Activated CD8-positive, alpha-beta memory T cell treated with anti-CD3 and anti-CD28 coated beads, Interleukin-2, amount 50 U/mL, for 24 hours (primary cell): Measurements from ENCODE around the gene IQCC.

ENCODE experiments used
- DNase-seq: peaks from one replicate; pipeline ENCODE4 v3.0.0-alpha.2; 2020; ENCODE audit errors: extremely low read depth

IQCC gene

DNA sequence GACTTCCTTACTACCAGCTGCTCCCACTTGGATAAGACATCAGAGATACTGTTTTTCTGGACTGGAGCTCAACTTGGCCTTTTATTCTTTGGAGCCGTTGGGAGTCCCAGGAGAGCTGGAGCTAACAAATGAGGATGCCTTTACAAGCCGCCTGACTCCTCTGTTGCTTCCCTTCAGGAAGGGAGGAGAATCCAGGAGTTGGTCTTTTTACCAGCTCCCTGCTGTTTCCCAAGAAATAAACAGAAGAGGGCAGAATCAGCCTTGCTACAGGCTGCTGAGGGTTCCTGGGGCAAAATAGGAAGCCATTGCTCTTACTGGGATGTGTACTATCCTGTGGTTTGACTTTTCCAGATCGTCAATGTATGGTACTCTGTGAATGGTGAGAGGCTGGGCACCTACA, 18.2 kb downstream of the IQCC start:
- DNase-seq: no peak

- DNase-seq: no peak
Observed at GRCh38 chr1:32224285-32224684, 18.8 kb downstream of the IQCC start.

- DNase-seq: no peak
Observed at GRCh38 chr1:32228771-32229170, 23.3 kb downstream of the IQCC start.

- no peak for DNase-seq
Observed at GRCh38 chr1:32231843-32232432, 26.5 kb downstream of the IQCC start.

DNA sequence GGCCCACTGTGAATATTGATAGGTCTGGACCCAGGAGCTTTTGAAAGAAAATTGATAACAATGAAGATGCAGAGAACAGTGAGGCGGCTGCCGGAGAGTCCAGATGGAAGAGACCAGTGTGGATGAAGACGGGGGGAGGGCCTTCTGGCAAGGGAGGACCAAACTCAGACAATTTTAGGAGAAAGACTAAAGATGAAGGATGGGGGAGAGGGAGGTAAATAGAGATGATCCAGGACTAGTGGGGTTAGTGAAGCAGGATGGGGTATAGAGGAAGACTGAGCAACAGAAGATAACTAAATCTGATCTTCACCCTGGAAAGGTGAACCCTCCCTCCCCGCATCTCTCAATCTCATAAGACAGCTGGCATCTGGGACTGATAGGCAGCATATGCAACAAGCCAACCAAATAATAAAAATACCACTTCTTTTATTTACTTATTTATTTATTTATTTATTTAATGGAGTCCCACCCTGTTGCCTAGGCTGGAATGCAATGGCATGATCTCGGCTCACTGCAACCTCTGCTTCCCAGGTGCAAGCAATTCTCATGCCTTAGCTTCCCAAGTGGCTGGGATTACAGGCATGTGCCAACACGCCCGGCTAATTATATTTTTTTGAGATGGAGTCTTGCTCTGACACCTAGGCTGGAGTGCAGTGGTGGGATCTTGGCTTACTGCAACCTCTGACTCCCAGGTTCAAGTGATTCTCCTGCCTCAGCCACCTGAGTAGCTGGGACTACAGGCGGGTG, 27.3 kb downstream of the IQCC start:
- no peak for DNase-seq

DNA sequence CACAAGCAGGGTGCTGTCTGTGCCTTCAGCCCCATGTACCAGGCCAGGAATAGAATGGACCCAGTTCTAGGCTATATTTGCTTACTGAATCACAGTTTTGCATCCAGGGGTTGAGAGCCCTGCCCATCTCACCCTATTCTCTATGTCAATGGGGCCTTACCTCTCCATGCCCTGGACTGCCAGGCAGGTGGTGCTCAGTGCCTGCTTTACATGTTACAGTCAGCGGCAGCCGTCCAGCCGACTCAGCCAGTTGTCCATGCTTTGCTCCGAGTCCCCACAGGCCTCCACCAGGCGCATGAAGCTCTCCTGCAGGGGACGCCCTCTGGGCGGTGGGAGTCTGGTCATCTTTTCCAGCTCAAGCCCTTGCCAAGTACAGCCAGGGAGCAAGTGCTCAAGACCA, 29.3 kb downstream of the IQCC start:
- no peak for DNase-seq

DNA sequence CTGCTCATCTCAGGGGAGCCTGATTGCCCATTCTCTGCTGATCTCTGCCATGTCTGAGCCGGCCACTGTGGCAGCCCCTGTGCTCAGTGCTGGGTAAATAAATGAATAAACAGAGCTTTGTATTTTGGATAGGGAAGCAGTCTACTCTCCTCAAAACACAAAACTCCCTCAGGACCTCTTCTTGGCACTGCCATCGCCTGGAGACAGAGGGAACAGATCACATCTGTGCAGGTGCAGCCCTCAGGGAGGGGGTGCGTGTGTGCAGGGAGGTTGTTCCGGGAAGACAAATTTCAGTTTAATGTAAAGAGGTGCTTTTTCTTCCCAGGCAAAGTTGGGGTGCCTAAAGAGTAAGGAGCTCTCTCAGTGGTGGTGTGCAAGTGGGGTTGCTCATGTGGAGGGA, 33.9 kb downstream of the IQCC start:
- DNase-seq: no peak

- DNase-seq: no peak
Observed at GRCh38 chr1:32239790-32240139, 34.3 kb downstream of the IQCC start.

- no peak for DNase-seq
Observed at GRCh38 chr1:32240140-32240951, 34.9 kb downstream of the IQCC start.

DNA sequence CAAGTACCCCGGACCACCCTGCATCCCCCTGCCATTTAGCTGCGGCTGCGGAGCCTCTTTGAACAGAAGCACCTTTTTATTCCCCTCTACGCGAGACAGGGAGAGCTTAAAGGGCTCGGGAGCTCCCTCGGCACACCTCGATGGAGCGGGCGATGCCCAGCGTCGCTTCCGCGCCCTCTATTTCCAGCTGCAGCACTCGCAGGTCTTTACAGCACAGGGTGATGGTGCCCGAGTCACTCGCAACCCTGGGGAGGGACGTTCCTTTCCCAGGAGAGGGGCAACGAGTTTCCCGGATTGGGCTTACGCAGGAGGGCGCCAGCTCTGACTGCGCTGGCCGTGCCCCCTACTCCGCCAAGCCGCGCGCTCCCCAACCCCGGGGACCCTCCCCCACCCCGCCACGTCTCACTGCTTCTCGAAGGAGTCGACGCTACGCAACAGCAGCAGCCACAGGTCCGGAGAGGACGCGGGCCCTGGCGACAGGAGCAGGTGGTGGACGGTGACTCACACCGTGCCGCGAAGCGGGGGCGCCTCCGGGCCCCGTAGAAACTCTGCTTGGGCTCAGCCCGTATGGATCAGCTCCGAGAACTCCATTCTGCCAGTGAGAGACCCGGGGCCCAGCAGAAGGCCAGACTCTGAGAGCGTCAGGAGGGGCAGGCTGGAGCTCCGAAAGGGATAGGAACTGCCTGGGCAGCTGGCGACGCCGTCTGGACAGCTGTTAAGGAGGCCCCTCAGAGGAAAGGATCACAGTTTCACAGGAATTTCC, 35.7 kb downstream of the IQCC start:
- DNase-seq: no peak

- DNase-seq: no peak
Observed at GRCh38 chr1:32242341-32242851, 36.9 kb downstream of the IQCC start.

- DNase-seq: no peak
Observed at GRCh38 chr1:32246888-32247273, 41.4 kb downstream of the IQCC start, which contains the start of gene FAM167B. Gene FAM167B (plus strand): TSS chr1:32247222. CDS start chr1:32247422, 200 bp downstream.

- no peak for DNase-seq
Observed at GRCh38 chr1:32247452-32247851, 42.0 kb downstream of the IQCC start.

DNA sequence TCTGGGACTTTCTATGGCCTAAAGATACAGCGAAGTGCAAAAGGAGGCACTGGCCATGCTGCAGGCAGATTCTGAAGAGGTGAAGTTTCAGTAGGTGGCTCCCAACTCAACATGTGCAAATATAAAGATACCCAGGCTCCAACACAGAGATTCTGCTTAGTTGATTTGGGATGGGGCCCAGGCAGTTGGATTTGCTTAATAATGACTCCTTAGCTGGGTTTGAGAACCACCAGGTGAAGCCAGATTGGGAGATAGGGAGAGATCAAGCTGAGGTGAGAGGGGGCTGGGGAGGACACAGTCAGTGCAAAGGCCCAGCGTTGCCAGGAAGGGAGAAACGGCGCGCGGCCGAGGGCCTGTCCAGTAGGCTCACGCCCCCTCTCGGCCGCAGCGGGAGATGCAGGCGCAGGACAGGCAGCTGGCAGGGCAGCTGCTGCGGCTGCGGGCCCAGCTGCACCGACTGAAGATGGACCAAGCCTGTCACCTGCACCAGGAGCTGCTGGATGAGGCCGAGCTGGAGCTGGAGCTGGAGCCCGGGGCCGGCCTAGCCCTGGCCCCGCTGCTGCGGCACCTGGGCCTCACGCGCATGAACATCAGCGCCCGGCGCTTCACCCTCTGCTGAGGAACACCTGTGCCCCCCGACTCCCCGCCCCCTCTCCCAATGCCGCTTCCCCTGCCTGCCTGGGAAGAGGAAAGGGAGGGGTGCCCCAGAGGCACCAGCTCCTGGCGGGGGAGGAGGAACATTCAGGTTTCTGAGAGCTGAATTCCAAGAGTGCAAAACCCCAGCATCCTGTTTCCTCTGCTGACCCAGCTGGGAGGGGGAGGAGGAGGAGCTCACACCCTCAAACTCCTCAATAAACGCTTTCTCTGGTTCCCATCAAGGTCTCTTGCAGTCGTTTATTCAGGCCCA, 42.8 kb downstream of the IQCC start:
- DNase-seq: peak; percentile 51

GRCh38 chr1:32249831-32250525, 44.5 kb downstream of the IQCC start:
- DNase-seq: peak; percentile 65

DNA sequence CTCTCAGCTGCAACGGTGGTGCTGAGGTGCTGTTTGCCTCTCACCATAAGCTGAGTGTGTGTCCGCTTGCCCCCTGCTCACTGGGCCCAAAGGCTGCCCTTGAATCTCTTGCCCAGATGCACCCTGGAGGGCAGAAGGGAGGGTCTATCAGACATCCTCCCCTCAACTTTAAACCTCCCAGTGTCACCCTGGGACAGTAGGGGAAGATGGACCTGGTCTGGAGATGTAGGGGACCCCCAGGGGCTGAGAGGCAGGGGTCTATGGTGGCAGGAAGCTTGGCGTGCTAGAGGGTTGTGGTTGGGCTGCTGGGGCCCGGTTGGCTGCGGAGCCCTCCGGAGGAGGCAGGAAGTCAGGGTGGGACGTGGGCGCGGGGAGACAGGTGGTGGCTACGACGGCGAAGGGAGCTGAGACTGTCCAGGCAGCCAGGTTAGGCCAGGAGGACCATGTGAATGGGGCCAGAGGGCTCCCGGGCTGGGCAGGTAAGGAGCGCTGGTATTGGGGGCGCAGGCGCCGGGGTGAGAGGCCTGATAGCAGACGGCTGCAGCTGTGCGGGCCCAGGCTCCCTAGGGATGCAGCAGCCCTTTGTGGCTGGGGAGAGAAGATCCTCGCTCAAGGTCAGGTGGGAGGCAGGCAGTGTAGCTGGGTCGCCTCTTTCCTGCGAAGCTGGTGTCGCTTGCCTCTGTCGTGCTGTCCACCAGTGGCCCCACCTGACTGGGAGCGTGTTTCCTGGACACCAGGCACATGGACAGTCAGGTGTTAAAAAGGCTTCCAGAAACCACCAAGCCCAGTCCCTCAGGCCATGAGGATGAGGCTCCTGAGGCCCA, 45.6 kb downstream of the IQCC start, which contains the start of gene LCK:
Gene LCK (plus strand): TSS at position 373 of the 824 bp plus-strand sequence. CDS start 23,065 bp downstream, outside the sequence.
- DNase-seq: no peak

DNA sequence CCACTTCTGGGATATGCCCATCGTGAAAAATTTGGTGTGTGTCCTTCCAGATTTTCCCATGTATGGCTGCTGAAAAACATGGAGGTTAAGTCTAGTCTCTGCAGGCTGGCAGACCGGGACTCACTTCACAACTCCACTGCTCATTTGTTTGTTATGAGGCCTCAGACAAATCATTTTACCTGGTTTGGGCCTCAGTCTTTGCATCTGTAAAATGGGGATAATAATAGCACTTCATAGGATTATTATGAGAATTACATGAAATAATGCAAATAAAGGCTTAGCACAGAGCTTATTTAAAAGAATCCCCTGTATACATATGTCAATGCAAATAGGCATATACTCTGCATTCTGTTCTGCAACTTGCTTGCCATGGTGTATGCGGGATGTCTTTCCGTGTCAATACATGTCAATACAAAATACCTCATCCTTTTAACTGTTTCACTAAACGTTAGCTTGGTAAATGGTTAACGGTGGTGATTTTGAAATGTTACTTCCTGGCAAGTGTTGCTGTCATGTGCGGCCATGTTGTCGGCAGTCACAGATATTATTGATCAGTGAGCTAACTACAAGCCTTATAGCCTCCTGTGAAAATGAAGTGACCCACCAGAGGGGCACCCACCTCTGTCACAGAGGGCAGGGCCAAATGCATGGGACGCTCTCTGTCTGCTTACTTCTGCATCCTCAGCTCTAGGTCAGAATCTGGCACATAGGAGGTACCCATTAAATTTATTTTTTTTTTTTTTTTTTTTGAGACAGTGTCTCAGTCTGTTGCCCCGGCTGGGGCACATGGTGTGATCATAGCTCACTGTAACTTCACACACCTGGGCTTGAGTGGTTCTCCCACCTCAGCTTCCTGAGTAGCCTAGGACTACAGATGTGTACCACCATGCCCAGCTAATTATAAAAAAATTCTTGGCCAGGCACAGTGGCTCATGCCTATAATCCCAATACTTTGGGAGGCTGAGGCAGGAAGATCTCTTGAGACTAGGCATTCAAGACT, 49.9 kb downstream of the IQCC start:
- DNase-seq: no peak
